GM19455 (cell line): Measurements from ENCODE around the gene DNAAF9.
A peak's percentile ranks its signal among the peaks of the same experiment; 100 is the strongest.

Experiments used
- ATAC-seq: cut with Tn5 transposase; IDR thresholded peaks from one replicate; pipeline ENCODE4 v1.9.1; 2021; ENCODE audit not compliant: unreplicated experiment

Gene DNAAF9

DNA sequence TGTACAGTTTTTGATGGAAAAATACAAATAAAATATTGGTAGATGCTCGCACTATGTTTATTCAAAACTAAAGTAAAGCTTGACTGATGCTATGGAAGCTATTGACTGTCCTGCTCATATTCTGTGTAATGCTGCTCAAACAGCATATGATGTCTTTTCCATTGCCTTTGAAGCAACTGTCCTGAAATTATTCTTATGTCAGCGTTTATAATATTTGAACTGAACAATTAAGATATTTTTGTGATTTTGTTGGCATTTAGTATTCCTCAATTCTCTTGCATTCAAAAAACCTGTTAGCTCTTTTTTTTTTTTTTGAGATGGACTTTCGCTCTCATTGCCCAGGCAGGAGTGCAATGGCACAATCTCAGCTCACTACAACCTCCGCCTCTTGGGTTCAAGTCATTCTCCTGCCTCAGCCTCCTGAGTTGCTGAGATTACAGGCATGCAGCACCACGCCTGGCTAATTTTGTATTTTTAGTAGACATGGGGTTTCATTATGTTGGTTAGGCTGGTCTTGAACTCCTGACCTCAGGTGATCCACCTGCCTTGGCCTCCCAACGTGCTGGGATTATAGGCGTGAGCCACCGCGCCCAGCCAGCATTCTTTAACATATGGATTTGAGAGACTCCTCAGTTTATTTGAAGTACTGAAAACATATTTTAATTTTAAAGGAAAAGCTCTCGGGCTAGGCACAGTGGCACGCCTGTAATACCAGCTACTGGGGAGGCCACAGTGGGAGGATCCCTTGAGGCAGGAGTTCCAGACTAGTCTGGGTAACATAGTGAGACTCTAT lies 5.3 kb upstream of the DNAAF9 start:
- ATAC-seq = no peak

GRCh38 chr20:3410464-3410863 lies 3.0 kb upstream of the DNAAF9 start:
- no peak for ATAC-seq

DNA sequence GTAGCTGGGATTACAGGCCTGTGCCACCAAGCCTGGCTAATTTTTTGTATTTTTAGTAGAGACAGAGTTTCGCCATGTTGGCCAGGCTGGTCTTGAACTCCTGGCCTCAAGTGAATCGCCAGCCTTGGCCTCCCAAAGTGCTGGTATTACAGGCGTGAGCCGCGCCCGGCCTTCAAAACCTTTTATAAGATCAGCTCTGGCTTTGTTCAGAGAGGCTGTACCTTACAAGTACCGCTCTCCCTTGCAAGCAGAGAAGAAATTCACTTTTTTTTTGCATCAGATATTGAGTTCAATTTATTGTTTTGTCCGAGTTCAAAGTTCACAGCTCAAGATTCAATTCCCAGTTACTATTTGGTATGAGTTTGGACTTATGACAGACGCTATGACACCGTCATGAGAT lies 1.9 kb upstream of the DNAAF9 start:
- no peak for ATAC-seq

- ATAC-seq = peak; percentile 62
Measured at GRCh38 chr20:3407771-3408637, 535 bp upstream of the DNAAF9 start.

GRCh38 chr20:3406481-3407039 lies 909 bp downstream of the DNAAF9 start:
- no peak for ATAC-seq

- ATAC-seq = no peak
Measured at GRCh38 chr20:3405696-3406358, 1.6 kb downstream of the DNAAF9 start.

GRCh38 chr20:3405139-3405538 lies 2.3 kb downstream of the DNAAF9 start:
- no peak for ATAC-seq

GRCh38 chr20:3404402-3404801 lies 3.1 kb downstream of the DNAAF9 start:
- no peak for ATAC-seq

GRCh38 chr20:3403741-3404140 lies 3.7 kb downstream of the DNAAF9 start:
- no peak for ATAC-seq

- ATAC-seq = no peak
Measured at GRCh38 chr20:3402453-3402852, 5.0 kb downstream of the DNAAF9 start.

- no peak for ATAC-seq
Measured at GRCh38 chr20:3400260-3401155, 7.0 kb downstream of the DNAAF9 start.

DNA sequence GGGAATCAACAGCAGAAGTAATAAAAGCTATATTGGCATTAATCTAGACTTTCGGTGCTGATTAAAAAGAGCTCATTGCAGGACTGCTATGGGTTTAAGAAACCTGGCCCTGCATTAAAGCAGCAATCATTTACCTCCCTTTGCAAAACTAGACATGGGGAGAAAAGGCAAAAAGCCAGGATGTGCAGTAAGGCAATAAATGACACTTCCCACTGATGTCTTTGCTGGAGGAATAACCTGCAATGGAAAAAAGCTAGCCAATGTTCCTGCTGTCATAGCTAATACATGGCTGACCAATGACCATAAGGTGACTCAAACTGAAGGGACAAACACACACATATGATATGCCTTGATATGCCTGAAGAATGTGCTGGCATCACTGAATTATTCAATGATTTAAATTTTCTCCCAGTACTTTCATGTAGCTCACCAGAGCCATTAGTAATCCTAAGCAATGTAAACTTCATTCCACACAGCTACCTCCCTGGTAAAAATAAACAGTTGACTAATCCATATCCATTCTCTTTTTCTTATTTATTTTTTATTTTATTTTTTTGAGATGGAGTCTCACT lies 8.7 kb downstream of the DNAAF9 start:
- ATAC-seq = no peak

DNA sequence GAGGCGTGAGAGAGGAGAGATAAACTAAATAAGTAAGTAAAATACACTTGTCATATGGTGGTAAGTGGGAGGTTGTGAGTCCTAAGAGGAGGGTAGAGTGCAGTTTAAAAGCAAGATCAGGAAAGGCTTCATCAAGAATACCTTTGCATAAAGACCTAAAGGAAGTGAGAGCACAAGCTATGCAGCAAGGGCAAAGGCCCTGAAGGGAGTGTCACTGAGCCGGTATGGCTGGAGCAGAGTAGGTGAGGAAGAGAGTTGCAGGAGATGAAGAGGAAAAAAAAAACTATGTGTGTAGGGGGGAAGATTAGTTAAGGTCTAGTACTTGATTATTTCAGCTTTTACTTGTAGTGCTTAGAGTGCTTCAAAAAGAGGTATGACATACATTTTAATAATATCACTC lies 11.0 kb downstream of the DNAAF9 start:
- ATAC-seq = no peak

GRCh38 chr20:3392756-3393155 lies 14.7 kb downstream of the DNAAF9 start:
- ATAC-seq = no peak

DNA sequence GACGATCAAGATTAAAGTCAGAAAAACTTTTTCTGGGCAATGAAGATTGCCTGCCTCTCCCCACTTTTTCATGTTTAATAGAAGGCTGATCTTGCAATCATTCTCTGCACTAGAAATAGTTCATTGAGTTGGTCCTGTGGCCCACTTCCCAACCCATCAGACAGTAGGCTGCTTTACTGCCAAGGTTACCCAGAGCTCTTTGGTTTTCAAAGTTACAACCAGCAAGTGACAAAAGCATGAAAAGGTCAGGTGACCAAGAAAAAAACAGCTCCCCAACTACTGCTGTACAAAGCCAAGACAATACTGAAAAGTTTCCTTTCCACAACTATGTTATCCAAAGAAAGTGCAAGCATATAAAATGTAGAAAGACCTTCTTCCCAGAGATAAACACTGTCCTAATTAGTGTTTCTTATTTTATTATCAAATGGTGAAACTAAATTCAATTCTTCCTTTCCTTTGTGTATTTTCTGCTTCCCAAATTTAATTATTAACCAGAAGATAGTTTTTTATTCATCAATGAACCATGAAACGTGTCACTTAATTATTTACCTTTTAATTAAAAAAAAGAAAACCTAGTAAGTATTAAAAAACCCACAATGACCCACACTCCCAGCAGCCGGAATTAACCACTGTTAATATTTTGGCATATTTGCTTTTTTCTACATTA lies 16.6 kb downstream of the DNAAF9 start:
- no peak for ATAC-seq

GRCh38 chr20:3383878-3384495 lies 23.5 kb downstream of the DNAAF9 start:
- ATAC-seq = no peak

- no peak for ATAC-seq
Measured at GRCh38 chr20:3382836-3383235, 24.6 kb downstream of the DNAAF9 start.

DNA sequence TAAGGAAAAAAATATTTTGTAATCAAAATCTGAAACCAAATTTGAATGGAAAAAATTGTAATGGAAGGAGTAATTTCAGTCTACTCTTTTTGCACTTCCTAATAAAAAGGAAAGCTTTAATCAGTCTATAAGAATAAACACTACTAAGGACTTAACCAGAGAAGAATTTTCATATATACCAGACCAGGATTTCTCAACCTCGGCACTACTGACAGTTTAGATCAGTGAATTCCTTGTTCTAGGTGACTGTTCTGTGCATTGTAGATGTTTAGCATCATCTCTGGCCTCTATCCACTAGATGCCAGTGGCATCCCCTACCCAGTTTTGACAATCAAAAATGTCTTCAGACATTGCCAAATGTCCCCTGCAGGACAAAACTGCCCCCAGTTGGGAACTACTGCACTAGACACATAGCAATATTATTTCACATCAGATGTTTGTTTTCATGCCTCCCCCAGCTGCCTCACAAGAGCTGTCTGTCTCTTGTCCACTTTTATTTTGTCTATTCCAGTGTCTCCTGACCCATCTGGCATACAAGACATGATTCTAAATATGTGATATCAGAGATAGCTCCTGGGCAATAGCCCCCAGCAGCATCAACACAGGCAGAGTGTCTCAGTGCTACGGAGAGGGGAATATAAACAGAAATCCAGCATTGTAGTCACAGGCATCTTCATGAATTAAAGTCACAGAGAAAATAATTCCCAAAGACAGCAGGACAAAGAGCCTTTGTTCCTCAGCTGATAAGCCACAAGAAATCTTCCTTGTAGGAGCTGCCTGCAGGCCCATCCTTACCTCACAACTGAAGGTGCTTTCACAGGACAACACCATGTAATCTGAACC lies 27.0 kb downstream of the DNAAF9 start:
- no peak for ATAC-seq
